IMR-90 (cell line): ENCODE measurements around the gene SPAG4. TPM values are rescaled to one million over a fixed set of nuclear protein-coding genes. Genes with fewer than 3 reads are reported as not detected.

Experiments used
- ATAC-seq: fragments of 200-7000 bp; cut with Tn5 transposase; 2 replicates; pipeline ENCODE4 v1.9.1; 2020; ENCODE audit warnings: low read depth, mild to moderate bottlenecking, moderate library complexity
- BruUV-seq: library from RNA; stranded (reverse); fragments of 400-500 nt; replicated peaks from 2 replicates; lab custom pipeline; 2021; lab: Mats Ljungman, UMichigan
- CTCF ChIA-PET: fragments of 300-600 bp; formaldehyde crosslinking; extraction: SDS; loops from one replicate; lab custom pipeline; 2021; ENCODE audit warnings: antibody characterized with exemption; lab: Yijun Ruan, JAX
- POLR2A ChIA-PET: fragments of 300-600 bp; sonication (Branson Sonifier 250); formaldehyde crosslinking; loops from one replicate; lab custom pipeline; 2022; ENCODE audit warnings: antibody characterized with exemption; ENCODE audit not compliant: unreplicated experiment; lab: Charles Lee
- DNase-seq: peaks from one replicate; pipeline ENCODE4 v3.0.0; 2013
- H2AFZ ChIP-seq: replicated peaks from 2 replicates; pipeline ENCODE3; 2013; ENCODE audit warnings: low read length, mild to moderate bottlenecking; ENCODE audit not compliant: poor library complexity
- H2AK5ac ChIP-seq: 2 replicates; pipeline ENCODE4 v1.6.1; 2013; ENCODE audit warnings: low read depth, low read length, inconsistent platforms
- H2AK9ac ChIP-seq: replicated peaks from 2 replicates; pipeline ENCODE3; 2013; ENCODE audit warnings: mild to moderate bottlenecking, low read depth, low read length, moderate library complexity; ENCODE audit not compliant: poor library complexity
- H2BK120ac ChIP-seq: 2 replicates; pipeline ENCODE4 v1.6.1; 2013; ENCODE audit warnings: low read depth, low read length, inconsistent platforms
- H2BK15ac ChIP-seq: 3 replicates; pipeline ENCODE4 v1.6.1; 2013; ENCODE audit warnings: low read depth, low read length, inconsistent platforms
- H2BK20ac ChIP-seq: 2 replicates; pipeline ENCODE4 v1.6.1; 2013; ENCODE audit warnings: low read depth, mild to moderate bottlenecking, inconsistent platforms, low read length, moderate library complexity
- H2BK5ac ChIP-seq: 2 replicates; pipeline ENCODE4 v1.6.1; 2013; ENCODE audit warnings: mild to moderate bottlenecking, low read depth, low read length, inconsistent platforms; ENCODE audit not compliant: poor library complexity, severe bottlenecking
- H3K14ac ChIP-seq: replicated peaks from 2 replicates; pipeline ENCODE4 v1.6.1; 2013; ENCODE audit warnings: low read depth, low read length, inconsistent platforms
- H3K18ac ChIP-seq: 2 replicates; pipeline ENCODE4 v1.6.1; 2013; ENCODE audit warnings: low read depth, low read length, control low read depth
- H3K23ac ChIP-seq: 2 replicates; pipeline ENCODE4 v1.6.1; 2013; ENCODE audit warnings: low read depth, low read length, inconsistent platforms
- H3K27ac ChIP-seq: 2 replicates; pipeline ENCODE4 v1.5.1; 2013; ENCODE audit warnings: mild to moderate bottlenecking, control low read depth, low read length; ENCODE audit not compliant: insufficient read depth
- H3K27me3 ChIP-seq: 2 replicates; pipeline ENCODE4 v1.6.1; 2013; ENCODE audit warnings: low read length; ENCODE audit not compliant: control insufficient read depth, insufficient read depth
- H3K36me3 ChIP-seq: 2 replicates; pipeline ENCODE4 v1.6.1; 2013; ENCODE audit warnings: low read length, mixed read lengths; ENCODE audit not compliant: control insufficient read depth, insufficient read depth
- H3K4ac ChIP-seq: 2 replicates; pipeline ENCODE4 v1.6.1; 2013; ENCODE audit warnings: low read depth, low read length, inconsistent platforms
- H3K4me1 ChIP-seq: 2 replicates; pipeline ENCODE4 v1.6.1; 2013; ENCODE audit warnings: low read length, mixed read lengths; ENCODE audit not compliant: control insufficient read depth, insufficient read depth
- H3K4me2 ChIP-seq: 2 replicates; pipeline ENCODE4 v1.6.1; 2013; ENCODE audit warnings: low read depth, mild to moderate bottlenecking, control low read depth, low read length, moderate library complexity
- H3K4me3 ChIP-seq: 2 replicates; pipeline ENCODE4 v1.5.1; 2013; ENCODE audit warnings: low read depth, mild to moderate bottlenecking, control low read depth, low read length, moderate library complexity; ENCODE audit not compliant: insufficient read depth
- H3K56ac ChIP-seq: 2 replicates; pipeline ENCODE4 v1.6.1; 2013; ENCODE audit warnings: low read length, inconsistent platforms; ENCODE audit not compliant: insufficient read depth; ENCODE audit errors: extremely low read depth
- H3K79me1 ChIP-seq, 2 experiments: 2 replicates each; pipeline ENCODE4 v1.6.1; 2013; ENCODE audit warnings: low read length in 2 of 2, inconsistent platforms in 1 of 2, low read depth in 1 of 2
- H3K9ac ChIP-seq: 2 replicates; pipeline ENCODE4 v1.6.1; 2013; ENCODE audit warnings: low read depth, low read length, control low read depth
- H3K9me1 ChIP-seq: 2 replicates; pipeline ENCODE4 v1.6.1; 2013; ENCODE audit warnings: low read length, inconsistent platforms; ENCODE audit not compliant: insufficient read depth
- H3K9me3 ChIP-seq: 2 replicates; pipeline ENCODE4 v1.6.1; 2013; ENCODE audit warnings: low read length; ENCODE audit not compliant: control insufficient read depth, insufficient read depth
- H4K20me1 ChIP-seq: 2 replicates; pipeline ENCODE4 v1.6.1; 2013; ENCODE audit warnings: low read length, inconsistent platforms; ENCODE audit not compliant: insufficient read depth
- H4K5ac ChIP-seq: 2 replicates; pipeline ENCODE4 v1.6.1; 2013; ENCODE audit warnings: mild to moderate bottlenecking, low read depth, low read length, control low read depth
- H4K8ac ChIP-seq, 2 experiments: 2 replicates each; pipeline ENCODE4 v1.6.1; 2013; ENCODE audit warnings: low read depth in 2 of 2, low read length in 2 of 2, control low read depth in 1 of 2, inconsistent platforms in 1 of 2
- H4K91ac ChIP-seq: 2 replicates; pipeline ENCODE4 v1.6.1; 2013; ENCODE audit warnings: low read depth, low read length, inconsistent platforms; ENCODE audit not compliant: insufficient read depth
- BHLHE40 ChIP-seq: fragments of 150-350 bp; IDR thresholded peaks from 2 replicates; pipeline ENCODE4 v1.6.1; 2016; ENCODE audit warnings: mild to moderate bottlenecking, low read depth, low read length
- CEBPB ChIP-seq: IDR thresholded peaks from 2 replicates; pipeline ENCODE4 v1.6.1; 2012; ENCODE audit warnings: low read depth, low read length, improper control_type of control experiment
- CHD1 ChIP-seq: IDR thresholded peaks from 2 replicates; pipeline ENCODE4 v1.6.1; 2012; ENCODE audit warnings: low read depth, low read length, improper control_type of control experiment
- FOS ChIP-seq: fragments of 150-350 bp; IDR thresholded peaks from 2 replicates; pipeline ENCODE4 v1.6.1; 2016; ENCODE audit warnings: low read depth, low read length
- MAFK ChIP-seq: IDR thresholded peaks from 2 replicates; pipeline ENCODE4 v1.6.1; 2012; ENCODE audit warnings: low read depth, low read length, improper control_type of control experiment
- MXI1 ChIP-seq: IDR thresholded peaks from 2 replicates; pipeline ENCODE4 v1.6.1; 2012; ENCODE audit warnings: low read depth, mild to moderate bottlenecking, low read length, moderate library complexity, borderline replicate concordance
- POLR2A ChIP-seq: IDR thresholded peaks from 2 replicates; pipeline ENCODE4 v1.6.1; 2012; ENCODE audit warnings: mild to moderate bottlenecking, low read depth, low read length
- RAD21 ChIP-seq: IDR thresholded peaks from 2 replicates; pipeline ENCODE4 v1.6.1; 2012; ENCODE audit warnings: low read length, improper control_type of control experiment
- RCOR1 ChIP-seq: IDR thresholded peaks from 2 replicates; pipeline ENCODE4 v1.6.1; 2012; ENCODE audit warnings: mild to moderate bottlenecking, low read length, improper control_type of control experiment; ENCODE audit not compliant: insufficient replicate concordance
- RFX5 ChIP-seq: IDR thresholded peaks from 2 replicates; pipeline ENCODE4 v1.8.0; 2012; ENCODE audit warnings: low read depth, mild to moderate bottlenecking, low read length, moderate library complexity
- WGBS, 2 experiments: methylation state at CpG; one replicate each; pipeline versions ENCODE4 v1.1.5 to v1.1.7; 2013; ENCODE audit warnings: missing lambda C conversion rate in 2 of 2; ENCODE audit not compliant: insufficient read length in 1 of 2; ENCODE audit errors: extremely low coverage in 2 of 2; 5-methylcytosine and 5-hydroxymethylcytosine counted together
- dilution Hi-C: fragments of 300-500 bp; cut with HindIII; formaldehyde crosslinking; loops from one replicate; pipeline ENCODE4 v1.14.3; 2018; ENCODE audit warnings: low sequenced_read_pairs; ENCODE audit not compliant: unreplicated experiment
- in situ Hi-C: fragments of 300-500 bp; cut with MboI; formaldehyde crosslinking; loops from 3 replicates; pipeline ENCODE4 v1.14.3; 2019; ENCODE audit warnings: low sequenced_read_pairs, inconsistent platforms, mixed read lengths
- intact Hi-C: fragments of 100-400 bp; cut with micrococcal nuclease; formaldehyde crosslinking; loops from 2 replicates; pipeline ENCODE4 v1.10.0; 2022
- polyA plus RNA-seq, 3 experiments: library from polyadenylated mRNA; depleted of rRNA; stranded (reverse); fragments of >200 nt; gene quantifications; 2 replicates each; pipeline ENCODE4 v1.2.3, GENCODE V29; 2012; ENCODE audit warnings: low replicate concordance in 1 of 3
- total RNA-seq: library from RNA; depleted of rRNA; stranded (reverse); fragments of >200 nt; gene quantifications from 2 replicates; pipeline ENCODE4 v1.2.3, GENCODE V29; 2012
- TF ChIP-seq, protein P1 (sequence below): fragments of 150-350 bp; IDR thresholded peaks from 2 replicates; pipeline ENCODE4 v1.6.1; 2016; ENCODE audit warnings: low read depth, mild to moderate bottlenecking, low read length, moderate library complexity, borderline replicate concordance
- TF ChIP-seq, protein P2 (sequence below): fragments of 150-350 bp; IDR thresholded peaks from 2 replicates; pipeline ENCODE4 v1.6.1; 2017; ENCODE audit warnings: mild to moderate bottlenecking, antibody characterized with exemption, low read length, low read depth
- TF ChIP-seq, protein P3 (sequence below): conservative IDR thresholded peaks from 2 replicates; pipeline ENCODE4 v1.5.1; 2012; ENCODE audit warnings: mild to moderate bottlenecking, low read depth, low read length, improper control_type of control experiment

SPAG4 gene
- total and polyA plus RNA-seq, 2 of the 4 experiments (the other 2 are of a cell fraction): 1.8 to 5.5 TPM

DNA sequence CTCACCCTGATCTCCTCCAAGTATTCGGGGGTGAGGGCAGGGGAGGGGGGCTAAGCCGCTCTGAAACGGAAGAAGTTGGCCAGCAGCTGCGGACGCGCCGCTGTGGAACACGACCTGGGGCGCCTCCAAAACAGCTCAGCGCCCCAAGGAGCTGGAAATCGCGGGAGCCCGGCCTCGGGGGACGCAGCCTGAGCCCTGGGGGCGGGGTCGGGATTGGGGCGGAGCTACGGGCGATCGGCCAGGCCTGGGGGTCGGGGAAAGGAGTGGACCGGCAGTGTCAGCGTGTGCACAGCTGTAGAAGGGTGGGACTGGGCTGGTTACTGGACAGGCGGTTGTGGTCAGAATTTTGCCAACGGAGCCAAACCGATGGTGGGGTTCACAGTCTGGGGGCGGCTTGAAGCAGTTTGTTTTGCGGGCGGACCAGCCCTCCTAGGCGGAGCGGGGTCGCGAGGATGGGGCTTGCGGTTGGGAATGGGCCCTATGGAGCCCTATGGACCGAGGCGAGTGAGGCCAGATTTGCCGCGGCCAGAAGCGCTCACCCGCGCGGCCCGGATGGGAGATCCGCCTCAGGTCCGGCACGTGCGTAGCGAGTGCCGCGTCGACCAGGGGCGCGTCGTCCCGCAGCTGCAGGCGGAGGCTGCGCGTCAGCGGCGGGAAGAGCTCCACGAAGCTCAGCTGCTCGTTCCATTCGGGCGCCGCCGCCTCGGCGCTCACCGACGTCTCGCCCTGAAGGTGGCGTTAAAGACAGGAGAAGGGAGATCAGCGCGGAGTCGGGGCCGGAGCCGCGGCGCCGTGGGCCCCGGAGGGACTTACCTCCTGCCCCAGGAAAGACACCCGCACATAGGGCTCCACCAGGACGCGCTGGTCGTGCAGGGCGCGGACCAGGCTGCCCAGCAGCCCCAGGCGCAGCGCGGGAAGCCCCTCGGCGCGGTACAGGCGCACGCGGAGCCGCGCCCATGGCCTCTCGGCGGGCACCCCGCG, 14.3 kb upstream of the SPAG4 start:
- no peak overlapping the region for H2BK15ac ChIP-seq
- CTCF ChIA-PET: interaction anchor here (1.7 kb wide), 1 partner anchor 14 kb away, joined by 4 read pairs; the partner anchor contains the start of gene SPAG4
- no peak overlapping the region for H3K56ac ChIP-seq
- peak overlapping the region in 1 of 2 experiments; percentile 0; a peak in 1 of 4 replicates for H4K8ac ChIP-seq
- no peaks in the 10 kb centered on the region for H3K36me3 ChIP-seq
- in situ Hi-C loops (no loop called here), intact Hi-C loops (no loop called here), dilution Hi-C loops (no loop called here)
- no peak overlapping the region for H2BK20ac ChIP-seq
- ATAC-seq: peak; percentile 89
- H2AK9ac ChIP-seq: peak overlapping the region; percentile 73
- POLR2A ChIA-PET: no interaction called here
- no peak overlapping the region for H2AK5ac ChIP-seq
- no peaks in the 10 kb centered on the region for H3K9me3 ChIP-seq
- H3K23ac ChIP-seq: 0 out of 2 replicates have a peak overlapping the region, but pooled peaks have one; percentile 0
- no peak overlapping the region for H4K91ac ChIP-seq
- no peak overlapping the region for H2BK120ac ChIP-seq
- DNase-seq: peak; percentile 72
- no TSS peak for BruUV-seq
- H4K5ac ChIP-seq: no peak overlapping the region
- no peaks in the 10 kb centered on the region; the same call in 1 of the 2 replicates for H4K20me1 ChIP-seq
- H3K4me1 ChIP-seq: peaks cover 3% of the 10 kb centered on the region
- peak overlapping the region; percentile 33 for H3K4me3 ChIP-seq
- peaks cover 51% of the 10 kb centered on the region for H3K27me3 ChIP-seq
- peak overlapping the region; percentile 88 for H2AFZ ChIP-seq
- H3K4me2 ChIP-seq: peak overlapping the region; percentile 84
- H3K14ac ChIP-seq: no peak overlapping the region
- no peak overlapping the region for H3K18ac ChIP-seq
- H3K4ac ChIP-seq: no peak overlapping the region
- H3K79me1 ChIP-seq: no peaks in the 10 kb centered on the region
- 3% methylated on average over 49 of the region's 103 CpGs; no CpG with 5 or more reads in 1 of the 2 experiments for WGBS, 2 experiments
- H3K27ac ChIP-seq: no peak overlapping the region
- no peaks in the 10 kb centered on the region for H3K9me1 ChIP-seq
- peak overlapping the region; percentile 12; the same call in 1 of the 2 replicates for H3K9ac ChIP-seq
- H2BK5ac ChIP-seq: no peak overlapping the region
- TF ChIP-seq, protein P1, sequence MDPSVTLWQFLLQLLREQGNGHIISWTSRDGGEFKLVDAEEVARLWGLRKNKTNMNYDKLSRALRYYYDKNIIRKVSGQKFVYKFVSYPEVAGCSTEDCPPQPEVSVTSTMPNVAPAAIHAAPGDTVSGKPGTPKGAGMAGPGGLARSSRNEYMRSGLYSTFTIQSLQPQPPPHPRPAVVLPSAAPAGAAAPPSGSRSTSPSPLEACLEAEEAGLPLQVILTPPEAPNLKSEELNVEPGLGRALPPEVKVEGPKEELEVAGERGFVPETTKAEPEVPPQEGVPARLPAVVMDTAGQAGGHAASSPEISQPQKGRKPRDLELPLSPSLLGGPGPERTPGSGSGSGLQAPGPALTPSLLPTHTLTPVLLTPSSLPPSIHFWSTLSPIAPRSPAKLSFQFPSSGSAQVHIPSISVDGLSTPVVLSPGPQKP: no peak
- TF ChIP-seq, protein P2, sequence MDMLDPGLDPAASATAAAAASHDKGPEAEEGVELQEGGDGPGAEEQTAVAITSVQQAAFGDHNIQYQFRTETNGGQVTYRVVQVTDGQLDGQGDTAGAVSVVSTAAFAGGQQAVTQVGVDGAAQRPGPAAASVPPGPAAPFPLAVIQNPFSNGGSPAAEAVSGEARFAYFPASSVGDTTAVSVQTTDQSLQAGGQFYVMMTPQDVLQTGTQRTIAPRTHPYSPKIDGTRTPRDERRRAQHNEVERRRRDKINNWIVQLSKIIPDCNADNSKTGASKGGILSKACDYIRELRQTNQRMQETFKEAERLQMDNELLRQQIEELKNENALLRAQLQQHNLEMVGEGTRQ: peak; percentile 41; the same call in 1 of the 2 replicates
- TF ChIP-seq CHD1: no peak
- TF ChIP-seq POLR2A: no peak
- TF ChIP-seq, protein P3, sequence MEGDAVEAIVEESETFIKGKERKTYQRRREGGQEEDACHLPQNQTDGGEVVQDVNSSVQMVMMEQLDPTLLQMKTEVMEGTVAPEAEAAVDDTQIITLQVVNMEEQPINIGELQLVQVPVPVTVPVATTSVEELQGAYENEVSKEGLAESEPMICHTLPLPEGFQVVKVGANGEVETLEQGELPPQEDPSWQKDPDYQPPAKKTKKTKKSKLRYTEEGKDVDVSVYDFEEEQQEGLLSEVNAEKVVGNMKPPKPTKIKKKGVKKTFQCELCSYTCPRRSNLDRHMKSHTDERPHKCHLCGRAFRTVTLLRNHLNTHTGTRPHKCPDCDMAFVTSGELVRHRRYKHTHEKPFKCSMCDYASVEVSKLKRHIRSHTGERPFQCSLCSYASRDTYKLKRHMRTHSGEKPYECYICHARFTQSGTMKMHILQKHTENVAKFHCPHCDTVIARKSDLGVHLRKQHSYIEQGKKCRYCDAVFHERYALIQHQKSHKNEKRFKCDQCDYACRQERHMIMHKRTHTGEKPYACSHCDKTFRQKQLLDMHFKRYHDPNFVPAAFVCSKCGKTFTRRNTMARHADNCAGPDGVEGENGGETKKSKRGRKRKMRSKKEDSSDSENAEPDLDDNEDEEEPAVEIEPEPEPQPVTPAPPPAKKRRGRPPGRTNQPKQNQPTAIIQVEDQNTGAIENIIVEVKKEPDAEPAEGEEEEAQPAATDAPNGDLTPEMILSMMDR: peak; percentile 47
- no peak for TF ChIP-seq RCOR1
- TF ChIP-seq BHLHE40: peak; percentile 96
- TF ChIP-seq CEBPB: no peak
- TF ChIP-seq RFX5: no peak
- peak; percentile 43 for TF ChIP-seq RAD21
- TF ChIP-seq FOS: no peak
- TF ChIP-seq MAFK: no peak
- TF ChIP-seq MXI1: peak; percentile 66; the same call in 1 of the 2 replicates
